Measurements from ENCODE around the gene ZC3H6. TPM values are rescaled to one million over a fixed set of nuclear protein-coding genes. Genes with fewer than 3 reads are reported as not detected.
"Not testable (repeated sequence)": the region's sequence is repeated elsewhere in the genome, so short reads cannot be mapped to it uniquely, and the experiment has no call there.

Gene ZC3H6
- total RNA-seq, 2 donors from 2014 or later = 4.0 to 7.0 TPM

DNA sequence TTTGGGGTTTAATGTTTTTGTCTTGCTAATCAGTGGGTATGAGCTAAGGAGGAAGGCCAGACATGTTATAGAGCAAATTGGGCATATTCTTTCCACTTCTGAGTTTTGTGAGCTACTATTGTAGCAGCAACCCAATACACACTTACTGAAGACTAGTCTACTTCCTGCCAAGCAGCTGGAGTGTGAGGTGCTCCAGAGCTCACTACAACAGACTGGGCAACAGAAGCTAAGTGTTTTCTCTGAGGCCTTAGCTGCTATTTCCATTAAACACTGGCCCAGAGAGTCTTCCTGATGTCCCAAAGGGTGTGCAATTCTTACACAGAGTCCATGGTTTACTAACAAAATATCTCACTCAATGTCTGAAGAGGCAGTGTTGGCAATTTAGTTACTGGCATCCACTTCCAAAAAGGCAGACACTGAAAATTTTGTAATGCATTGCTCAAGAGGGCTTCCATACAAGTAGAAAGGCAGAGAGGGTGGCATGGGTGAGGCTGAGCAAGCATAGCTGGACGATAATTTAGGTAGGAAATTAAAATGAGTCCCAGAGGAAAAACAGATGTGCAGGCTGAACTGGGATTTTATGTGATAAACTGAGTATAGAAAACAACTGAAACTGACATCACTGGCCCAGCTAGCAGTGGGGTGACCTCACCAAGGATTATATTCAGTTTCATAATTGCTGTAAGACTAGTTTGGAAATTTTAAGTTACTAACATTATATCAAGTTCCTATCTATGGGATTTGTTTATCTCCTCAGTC lies 68.6 kb downstream of the ZC3H6 start:
- no peak for ATAC-seq
- 88 to 94% methylated on average over 1 of the region's 1 CpG for WGBS, 2 donors

DNA sequence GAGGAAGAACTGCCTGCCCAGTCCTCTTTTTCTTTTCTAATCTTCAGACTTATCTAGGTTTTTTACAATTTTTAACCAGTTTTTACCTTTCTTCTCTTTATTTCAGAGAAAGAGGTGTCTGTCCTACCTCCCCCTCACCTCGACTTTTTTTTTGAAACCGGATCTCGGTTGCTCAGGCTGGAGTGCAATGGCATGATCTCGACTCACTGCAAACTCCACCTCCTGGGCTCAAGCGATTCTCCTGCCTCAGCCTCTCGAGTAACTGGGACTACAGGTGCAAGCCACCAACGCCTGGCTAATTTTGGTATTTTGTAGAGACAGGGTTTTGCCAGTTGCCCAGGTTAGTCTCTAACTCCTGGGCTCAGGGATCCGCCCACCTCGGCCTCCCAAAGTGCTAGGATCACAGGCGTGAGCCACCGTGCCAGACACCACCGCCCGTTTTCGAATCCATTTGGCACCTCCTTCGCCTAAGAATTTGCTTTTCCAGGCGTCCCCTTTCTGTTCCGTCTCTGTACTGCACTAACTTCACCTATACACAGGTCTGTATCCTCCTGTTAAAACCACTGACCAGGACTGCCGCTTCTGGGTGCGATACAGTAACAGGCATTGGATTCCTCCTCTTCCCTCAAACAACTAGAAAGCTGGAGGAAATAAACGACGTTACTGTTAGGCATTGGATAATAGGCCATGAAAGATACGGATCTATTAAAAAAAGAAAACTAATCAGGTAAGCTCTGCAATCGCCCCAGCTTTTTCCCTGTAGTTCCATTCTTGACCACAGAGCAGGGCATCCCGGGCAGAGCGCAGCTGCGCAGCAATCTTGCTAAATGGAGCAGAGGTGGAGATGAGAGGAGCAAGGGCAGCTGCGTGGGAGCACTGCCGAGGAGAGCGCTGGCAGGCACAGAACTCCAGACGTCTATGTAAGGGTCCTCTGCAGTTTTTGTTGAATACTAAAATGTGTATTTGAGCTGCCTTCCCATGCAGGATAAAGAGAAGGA lies 69.9 kb downstream of the ZC3H6 start:
- no peaks in the 10 kb centered on the region for H3K36me3 ChIP-seq (replicated peaks in 1 of 2; ENCODE audit: insufficient read depth in 1 of 2, low read depth in 2 of 2)
- H3K4me3 ChIP-seq = no peak overlapping the region
- intact Hi-C loops (cut with DNase I) = no loop called here
- H3K27me3 ChIP-seq = no peaks in the 10 kb centered on the region
- TF ChIP-seq, protein P1, sequence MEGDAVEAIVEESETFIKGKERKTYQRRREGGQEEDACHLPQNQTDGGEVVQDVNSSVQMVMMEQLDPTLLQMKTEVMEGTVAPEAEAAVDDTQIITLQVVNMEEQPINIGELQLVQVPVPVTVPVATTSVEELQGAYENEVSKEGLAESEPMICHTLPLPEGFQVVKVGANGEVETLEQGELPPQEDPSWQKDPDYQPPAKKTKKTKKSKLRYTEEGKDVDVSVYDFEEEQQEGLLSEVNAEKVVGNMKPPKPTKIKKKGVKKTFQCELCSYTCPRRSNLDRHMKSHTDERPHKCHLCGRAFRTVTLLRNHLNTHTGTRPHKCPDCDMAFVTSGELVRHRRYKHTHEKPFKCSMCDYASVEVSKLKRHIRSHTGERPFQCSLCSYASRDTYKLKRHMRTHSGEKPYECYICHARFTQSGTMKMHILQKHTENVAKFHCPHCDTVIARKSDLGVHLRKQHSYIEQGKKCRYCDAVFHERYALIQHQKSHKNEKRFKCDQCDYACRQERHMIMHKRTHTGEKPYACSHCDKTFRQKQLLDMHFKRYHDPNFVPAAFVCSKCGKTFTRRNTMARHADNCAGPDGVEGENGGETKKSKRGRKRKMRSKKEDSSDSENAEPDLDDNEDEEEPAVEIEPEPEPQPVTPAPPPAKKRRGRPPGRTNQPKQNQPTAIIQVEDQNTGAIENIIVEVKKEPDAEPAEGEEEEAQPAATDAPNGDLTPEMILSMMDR (IDR thresholded peaks at IDR 0.05) = no peak
- no peak for TF ChIP-seq POLR2A (IDR thresholded peaks at IDR 0.05)
- H3K4me1 ChIP-seq = no peaks in the 10 kb centered on the region
- no peak overlapping the region for H3K27ac ChIP-seq
- no peak for DNase-seq
- H3K9me3 ChIP-seq = no peaks in the 10 kb centered on the region
- WGBS, 2 donors = 87% methylated on average over 30 of the region's 30 CpGs
- ATAC-seq = no peak

More for the DNA sequence above, 68.6 kb downstream of the ZC3H6 start:
- Histone ChIP-seq H3K36me3 (replicated peaks in 1 of 2; ENCODE audit: insufficient read depth in 1 of 2, low read depth in 2 of 2) (no peaks in the 10 kb centered on the region), H3K4me1 (no peaks in the 10 kb centered on the region), H3K4me3 (no peak overlapping the region), H3K27me3 (no peaks in the 10 kb centered on the region), H3K27ac (no peak overlapping the region), H3K9me3 (no peaks in the 10 kb centered on the region)
- intact Hi-C loops (cut with DNase I) = no loop called here
- TF ChIP-seq, protein P1 (IDR thresholded peaks at IDR 0.05) = no peak
- DNase-seq = no peak

DNA sequence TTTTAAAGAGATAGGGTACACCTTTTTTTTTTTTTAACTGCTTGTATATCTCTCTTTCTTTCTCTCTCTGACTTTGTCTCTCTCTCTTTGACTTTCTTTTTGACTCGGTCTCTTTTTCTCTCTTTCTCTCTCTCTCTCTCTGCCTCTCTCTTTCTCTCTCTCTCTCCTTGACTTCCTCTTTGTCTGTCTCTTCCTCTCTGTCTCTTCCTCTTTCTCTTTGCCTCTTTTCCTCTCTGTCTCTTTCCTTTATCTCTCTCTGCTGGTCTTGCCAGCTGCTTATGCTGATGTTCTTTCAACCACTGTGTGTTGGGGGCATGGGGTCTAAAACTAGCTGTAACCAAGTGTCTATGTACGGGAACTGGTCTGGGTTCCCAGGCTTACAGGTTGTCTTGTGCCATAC lies 76.9 kb downstream of the ZC3H6 start:
- DNase-seq; H3K4me1 ChIP-seq; ATAC-seq; H3K27ac ChIP-seq; intact Hi-C loops (cut with DNase I); H3K4me3 ChIP-seq; H3K9me3 ChIP-seq; H3K27me3 ChIP-seq; H3K36me3 ChIP-seq (replicated peaks in 1 of 2; ENCODE audit: insufficient read depth in 1 of 2, low read depth in 2 of 2): not testable (repeated sequence)
- WGBS, 2 donors = 78 to 84% methylated on average over 2 of the region's 2 CpGs

DNA sequence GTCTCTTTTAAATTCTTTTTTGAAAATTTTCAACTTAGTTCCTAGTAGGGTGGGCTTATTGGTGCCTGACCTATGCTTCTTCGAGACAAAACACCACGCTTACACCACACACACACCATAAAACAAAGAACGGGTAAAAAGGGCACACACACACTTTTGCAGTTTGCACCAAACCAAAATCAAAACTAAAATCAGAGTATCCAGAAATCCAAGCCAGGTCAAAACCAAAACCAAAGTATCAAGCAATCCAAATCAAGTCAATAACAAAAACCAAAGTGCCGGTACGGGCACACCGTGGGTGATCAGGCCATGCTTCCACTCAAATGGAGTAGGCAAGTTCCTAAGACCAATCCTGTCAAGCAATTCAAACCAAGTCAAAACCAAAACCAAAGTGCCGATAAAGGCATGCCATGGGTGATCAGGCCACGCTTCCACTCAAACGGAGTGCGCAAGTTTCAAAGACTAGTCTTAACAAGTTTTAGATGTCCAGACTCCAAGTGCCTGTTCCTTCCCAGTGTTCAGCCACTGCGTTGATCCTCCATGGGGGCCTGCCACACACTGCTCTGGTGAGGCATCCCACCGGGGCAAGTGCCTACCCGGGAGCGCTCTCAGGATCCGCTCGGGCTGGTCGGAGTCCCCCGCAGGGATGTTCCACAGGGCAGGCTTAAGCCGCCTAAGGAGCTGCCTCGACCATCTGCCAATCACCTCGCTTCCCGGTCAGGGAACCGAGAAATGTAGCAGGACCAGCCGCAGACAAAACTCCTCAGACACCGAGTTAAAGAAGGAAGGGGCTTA lies 77.6 kb downstream of the ZC3H6 start:
- WGBS, 2 donors = 93 to 97% methylated on average over 6 to 18 of the region's 25 CpGs
- H3K4me3 ChIP-seq; H3K36me3 ChIP-seq (replicated peaks in 1 of 2; ENCODE audit: insufficient read depth in 1 of 2, low read depth in 2 of 2); H3K27me3 ChIP-seq; DNase-seq; H3K27ac ChIP-seq; intact Hi-C loops (cut with DNase I); ATAC-seq; H3K4me1 ChIP-seq; H3K9me3 ChIP-seq: not testable (repeated sequence)

DNA sequence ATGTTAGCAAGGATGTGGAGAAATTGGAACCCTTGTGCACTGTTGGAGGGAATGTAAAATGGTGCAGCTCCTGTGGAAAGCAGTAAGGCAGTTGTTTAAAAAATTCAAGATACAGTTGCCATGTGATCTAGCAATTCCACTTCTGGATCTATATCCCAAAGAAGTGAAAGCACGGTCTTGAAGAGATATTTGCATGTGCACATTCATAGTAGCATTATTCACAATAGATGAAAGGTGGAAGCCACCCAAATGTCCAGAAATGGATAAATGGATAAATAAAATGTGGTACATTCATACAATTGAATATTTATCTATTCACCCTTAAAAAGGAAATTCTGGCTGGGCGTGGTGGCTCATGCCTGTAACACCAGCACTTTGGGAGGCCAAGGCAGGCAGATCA lies 78.9 kb downstream of the ZC3H6 start:
- H3K36me3 ChIP-seq (replicated peaks in 1 of 2; ENCODE audit: insufficient read depth in 1 of 2, low read depth in 2 of 2); H3K27me3 ChIP-seq; ATAC-seq; H3K27ac ChIP-seq; DNase-seq; H3K4me3 ChIP-seq; intact Hi-C loops (cut with DNase I); H3K4me1 ChIP-seq; H3K9me3 ChIP-seq: not testable (repeated sequence)
- WGBS, 2 donors = 89 to 90% methylated on average over 2 of the region's 2 CpGs

DNA sequence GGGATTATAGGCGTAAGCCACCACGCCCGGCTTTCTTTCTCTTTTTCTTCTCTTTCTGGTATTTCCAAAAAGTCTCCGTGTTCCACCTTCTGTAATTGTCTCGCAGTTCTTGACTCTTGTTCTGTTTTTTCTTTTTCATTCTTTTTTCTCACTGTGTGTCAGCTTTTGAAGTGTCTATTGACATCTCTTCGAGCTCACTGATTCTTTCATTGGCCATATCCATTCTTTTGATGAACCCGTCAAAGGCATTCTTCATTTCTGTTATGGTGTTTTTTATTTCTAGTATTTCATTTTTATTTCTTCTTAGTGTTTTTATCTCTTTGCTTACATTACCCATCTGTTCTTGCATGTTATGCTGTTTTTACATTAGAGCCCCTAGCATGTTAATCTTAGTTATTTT lies 84.7 kb downstream of the ZC3H6 start:
- WGBS, 2 donors = 93 to 97% methylated on average over 7 of the region's 7 CpGs
- intact Hi-C loops (cut with DNase I); H3K4me3 ChIP-seq; H3K9me3 ChIP-seq; H3K27me3 ChIP-seq; H3K36me3 ChIP-seq (replicated peaks in 1 of 2; ENCODE audit: insufficient read depth in 1 of 2, low read depth in 2 of 2); DNase-seq; H3K4me1 ChIP-seq; ATAC-seq; H3K27ac ChIP-seq: not testable (repeated sequence)

Small RNA genes within 50 kb of the gene (small RNA-seq; reads per million reads assigned to genes)
- gene AC115115.1 = not detected

Other genes with a start within 250 kb of the ZC3H6 start
- gene TMEM87B, start 220.3 kb upstream of the ZC3H6 start, total RNA-seq = 10 to 100 TPM; 14.8 to 15.3 TPM
- 1 to 10 TPM; 1.3 to 3.9 TPM for gene FBLN7, start 137.2 kb upstream of the ZC3H6 start, total RNA-seq
- gene ZC3H8, start 20.6 kb upstream of the ZC3H6 start, total RNA-seq = 10 to 100 TPM; 14.3 to 45.8 TPM
- gene RGPD8, start 158.0 kb downstream of the ZC3H6 start, total RNA-seq = 10 to 100 TPM; 19.7 to 22.7 TPM
- gene TTL, start 206.6 kb downstream of the ZC3H6 start, total RNA-seq = 10 to 100 TPM in 1 of 2 donors, 1 to 10 TPM in 1; 7.8 to 18.1 TPM

Data from body of pancreas (tissue), 4 donors.